ENCODE measurements around the gene SELENOF.

Gene SELENOF

DNA sequence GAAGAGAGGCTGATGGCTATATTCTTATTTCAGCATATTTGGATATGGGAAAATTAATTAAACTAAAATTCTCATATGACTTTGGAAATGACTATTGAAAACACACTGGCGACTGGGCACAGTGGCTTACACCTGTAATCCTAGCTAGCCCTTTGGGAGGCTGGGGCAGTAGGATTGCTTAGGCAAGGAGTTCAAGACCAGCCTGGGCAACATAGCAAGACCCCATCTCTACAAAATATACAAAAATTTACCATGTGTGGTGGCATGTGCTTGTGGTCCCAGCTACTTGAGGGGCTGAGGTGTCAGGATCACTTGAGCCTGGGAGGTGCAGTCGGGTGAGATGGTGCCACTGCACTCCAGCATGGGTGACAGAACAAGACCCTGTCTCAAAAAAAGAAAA, 26.7 kb upstream of the SELENOF start:
- H3K27ac ChIP-seq (replicated peaks) = no peak overlapping the region
- TF ChIP-seq POLR2AphosphoS5 (IDR thresholded peaks at IDR 0.05; ENCODE audit: low read depth) = no peak
- TF ChIP-seq, protein P1, sequence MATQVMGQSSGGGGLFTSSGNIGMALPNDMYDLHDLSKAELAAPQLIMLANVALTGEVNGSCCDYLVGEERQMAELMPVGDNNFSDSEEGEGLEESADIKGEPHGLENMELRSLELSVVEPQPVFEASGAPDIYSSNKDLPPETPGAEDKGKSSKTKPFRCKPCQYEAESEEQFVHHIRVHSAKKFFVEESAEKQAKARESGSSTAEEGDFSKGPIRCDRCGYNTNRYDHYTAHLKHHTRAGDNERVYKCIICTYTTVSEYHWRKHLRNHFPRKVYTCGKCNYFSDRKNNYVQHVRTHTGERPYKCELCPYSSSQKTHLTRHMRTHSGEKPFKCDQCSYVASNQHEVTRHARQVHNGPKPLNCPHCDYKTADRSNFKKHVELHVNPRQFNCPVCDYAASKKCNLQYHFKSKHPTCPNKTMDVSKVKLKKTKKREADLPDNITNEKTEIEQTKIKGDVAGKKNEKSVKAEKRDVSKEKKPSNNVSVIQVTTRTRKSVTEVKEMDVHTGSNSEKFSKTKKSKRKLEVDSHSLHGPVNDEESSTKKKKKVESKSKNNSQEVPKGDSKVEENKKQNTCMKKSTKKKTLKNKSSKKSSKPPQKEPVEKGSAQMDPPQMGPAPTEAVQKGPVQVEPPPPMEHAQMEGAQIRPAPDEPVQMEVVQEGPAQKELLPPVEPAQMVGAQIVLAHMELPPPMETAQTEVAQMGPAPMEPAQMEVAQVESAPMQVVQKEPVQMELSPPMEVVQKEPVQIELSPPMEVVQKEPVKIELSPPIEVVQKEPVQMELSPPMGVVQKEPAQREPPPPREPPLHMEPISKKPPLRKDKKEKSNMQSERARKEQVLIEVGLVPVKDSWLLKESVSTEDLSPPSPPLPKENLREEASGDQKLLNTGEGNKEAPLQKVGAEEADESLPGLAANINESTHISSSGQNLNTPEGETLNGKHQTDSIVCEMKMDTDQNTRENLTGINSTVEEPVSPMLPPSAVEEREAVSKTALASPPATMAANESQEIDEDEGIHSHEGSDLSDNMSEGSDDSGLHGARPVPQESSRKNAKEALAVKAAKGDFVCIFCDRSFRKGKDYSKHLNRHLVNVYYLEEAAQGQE (IDR thresholded peaks at IDR 0.05; ENCODE audit: insufficient replicate concordance, low read depth) = no peak
- DNase-seq (ENCODE audit: low read depth in 1 of 2, low spot score in 1 of 2) = no peak
- no peak overlapping the region for H3K4me3 ChIP-seq (replicated peaks; ENCODE audit: insufficient read depth, low read length)
- no peaks in the 10 kb centered on the region for H3K27me3 ChIP-seq (ENCODE audit: insufficient read depth, poor library complexity, severe bottlenecking)

DNA sequence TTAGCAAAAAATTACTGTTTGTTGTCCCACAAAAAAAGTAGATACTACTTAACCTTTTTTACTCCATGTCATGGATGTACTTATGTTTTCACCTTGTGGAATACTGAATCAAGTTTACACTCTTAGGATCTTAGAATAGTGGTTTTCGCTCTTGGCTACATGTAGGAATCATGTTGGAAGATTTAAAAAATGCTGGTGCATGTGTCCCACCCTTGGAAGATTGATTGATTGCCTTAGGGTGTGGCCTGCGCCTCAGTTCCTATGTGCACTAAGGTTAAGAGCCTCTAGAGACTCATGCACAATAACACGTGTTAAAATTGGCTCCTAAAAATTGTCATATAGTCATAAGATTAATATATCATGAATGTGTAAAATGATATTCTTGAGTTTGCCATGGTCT, 25.5 kb upstream of the SELENOF start:
- TF ChIP-seq SPI1 (IDR thresholded peaks at IDR 0.05; ENCODE audit: borderline replicate concordance, low read depth) = no peak
- no peak for TF ChIP-seq GABPA (IDR thresholded peaks at IDR 0.05; ENCODE audit: low read depth)
- no peaks in the 10 kb centered on the region for H3K27me3 ChIP-seq (ENCODE audit: insufficient read depth, poor library complexity, severe bottlenecking)
- H3K27ac ChIP-seq (replicated peaks) = no peak overlapping the region
- DNase-seq (ENCODE audit: low read depth in 1 of 2, low spot score in 1 of 2) = no peak
- H3K4me3 ChIP-seq (replicated peaks; ENCODE audit: insufficient read depth, low read length) = no peak overlapping the region

DNA sequence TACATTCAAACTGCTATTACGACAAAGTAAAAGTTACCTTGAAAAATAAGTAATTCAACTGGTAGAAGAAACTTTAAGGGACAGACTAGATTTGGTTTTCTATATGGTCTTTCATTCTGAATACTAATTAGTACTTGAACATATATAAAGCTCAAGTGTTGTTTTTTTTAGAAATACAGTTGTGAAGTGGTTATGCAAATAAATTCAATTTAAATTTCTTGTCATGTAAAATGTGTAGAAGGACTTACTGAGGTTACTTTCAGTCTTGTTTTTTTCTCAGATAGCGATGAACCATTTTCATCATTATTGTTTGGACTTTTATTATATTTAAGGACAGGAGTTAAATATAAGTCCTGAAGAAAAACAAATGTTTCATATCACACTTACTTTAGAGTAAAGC, 24.9 kb upstream of the SELENOF start:
- TF ChIP-seq GABPA (IDR thresholded peaks at IDR 0.05; ENCODE audit: low read depth) (no peak), POLR2AphosphoS5 (IDR thresholded peaks at IDR 0.05; ENCODE audit: low read depth) (no peak), SPI1 (IDR thresholded peaks at IDR 0.05; ENCODE audit: borderline replicate concordance, low read depth) (no peak)
- TF ChIP-seq, protein P1 (IDR thresholded peaks at IDR 0.05; ENCODE audit: insufficient replicate concordance, low read depth) = no peak
- TF ChIP-seq, protein P2, sequence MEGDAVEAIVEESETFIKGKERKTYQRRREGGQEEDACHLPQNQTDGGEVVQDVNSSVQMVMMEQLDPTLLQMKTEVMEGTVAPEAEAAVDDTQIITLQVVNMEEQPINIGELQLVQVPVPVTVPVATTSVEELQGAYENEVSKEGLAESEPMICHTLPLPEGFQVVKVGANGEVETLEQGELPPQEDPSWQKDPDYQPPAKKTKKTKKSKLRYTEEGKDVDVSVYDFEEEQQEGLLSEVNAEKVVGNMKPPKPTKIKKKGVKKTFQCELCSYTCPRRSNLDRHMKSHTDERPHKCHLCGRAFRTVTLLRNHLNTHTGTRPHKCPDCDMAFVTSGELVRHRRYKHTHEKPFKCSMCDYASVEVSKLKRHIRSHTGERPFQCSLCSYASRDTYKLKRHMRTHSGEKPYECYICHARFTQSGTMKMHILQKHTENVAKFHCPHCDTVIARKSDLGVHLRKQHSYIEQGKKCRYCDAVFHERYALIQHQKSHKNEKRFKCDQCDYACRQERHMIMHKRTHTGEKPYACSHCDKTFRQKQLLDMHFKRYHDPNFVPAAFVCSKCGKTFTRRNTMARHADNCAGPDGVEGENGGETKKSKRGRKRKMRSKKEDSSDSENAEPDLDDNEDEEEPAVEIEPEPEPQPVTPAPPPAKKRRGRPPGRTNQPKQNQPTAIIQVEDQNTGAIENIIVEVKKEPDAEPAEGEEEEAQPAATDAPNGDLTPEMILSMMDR (IDR thresholded peaks at IDR 0.05; ENCODE audit: insufficient read depth, low read length) = no peak
- no peaks in the 10 kb centered on the region for H3K27me3 ChIP-seq (ENCODE audit: insufficient read depth, poor library complexity, severe bottlenecking)
- no peak overlapping the region for H3K4me3 ChIP-seq (replicated peaks; ENCODE audit: insufficient read depth, low read length)
- H3K27ac ChIP-seq (replicated peaks) = no peak overlapping the region
- DNase-seq (ENCODE audit: low read depth in 1 of 2, low spot score in 1 of 2) = no peak

DNA sequence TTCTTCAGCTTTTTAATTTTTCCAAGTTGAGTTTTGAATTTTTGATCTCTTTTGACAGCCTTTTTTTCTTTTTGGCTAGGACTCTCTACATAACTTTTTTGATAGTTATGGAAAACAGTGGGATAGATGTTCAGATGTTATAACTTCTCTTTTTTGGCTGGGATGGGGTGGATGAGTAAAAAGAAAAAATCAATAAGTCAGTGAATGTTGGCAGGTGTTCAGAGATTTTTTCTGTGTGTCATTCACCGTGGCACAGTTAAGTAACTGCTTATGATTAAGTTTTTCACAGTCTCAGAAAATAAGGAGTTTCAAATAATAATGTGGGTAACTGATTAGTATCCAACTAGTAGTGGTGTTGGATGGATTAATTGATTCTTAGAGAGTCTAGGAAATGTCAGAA, 24.5 kb upstream of the SELENOF start:
- DNase-seq (ENCODE audit: low read depth in 1 of 2, low spot score in 1 of 2) = no peak
- no peak overlapping the region for H3K27ac ChIP-seq (replicated peaks)
- H3K4me3 ChIP-seq (replicated peaks; ENCODE audit: insufficient read depth, low read length) = no peak overlapping the region
- no peaks in the 10 kb centered on the region for H3K27me3 ChIP-seq (ENCODE audit: insufficient read depth, poor library complexity, severe bottlenecking)
- TF ChIP-seq GABPA (IDR thresholded peaks at IDR 0.05; ENCODE audit: low read depth) (no peak), SPI1 (IDR thresholded peaks at IDR 0.05; ENCODE audit: borderline replicate concordance, low read depth) (no peak), POLR2AphosphoS5 (IDR thresholded peaks at IDR 0.05; ENCODE audit: low read depth) (no peak)

DNA sequence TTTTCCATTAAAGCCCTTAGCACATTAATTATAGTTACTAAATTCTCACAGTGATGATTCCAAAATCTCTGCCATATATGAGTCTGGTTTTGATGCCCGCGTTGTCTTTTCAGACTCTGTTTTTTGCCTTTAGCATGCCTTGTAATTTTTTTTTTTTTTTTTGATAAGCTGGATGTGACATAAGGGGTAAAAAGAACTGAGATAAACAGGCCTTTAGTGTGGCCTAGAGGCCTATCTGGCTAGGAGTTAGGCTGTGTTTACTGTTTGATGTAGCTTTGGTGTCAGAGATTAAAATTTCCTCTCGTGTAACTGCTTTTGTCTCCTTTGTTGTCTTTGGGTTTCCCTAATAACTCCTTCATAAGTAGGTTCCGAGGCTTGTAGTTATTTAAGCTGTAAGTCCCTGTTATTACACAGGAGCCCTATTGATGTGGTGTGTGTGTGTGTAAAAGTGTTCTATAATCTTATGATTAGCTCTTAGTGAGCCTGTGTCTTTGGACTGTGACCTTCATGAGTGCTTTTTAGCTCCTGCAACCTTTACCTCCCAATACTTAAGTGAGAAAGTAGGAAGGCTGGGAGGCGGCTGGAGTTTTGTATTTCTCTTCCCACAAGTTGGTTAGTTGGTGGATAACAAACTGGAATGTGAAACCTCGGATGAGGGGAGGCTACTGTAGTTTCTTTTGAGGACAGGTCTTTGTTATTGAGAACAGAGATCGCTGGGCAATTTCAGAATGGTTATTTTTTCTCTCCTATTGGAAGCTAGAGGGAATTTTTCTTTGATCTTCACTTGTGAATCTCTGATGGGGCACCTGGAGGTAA, 19.8 kb upstream of the SELENOF start:
- TF ChIP-seq SPI1 (IDR thresholded peaks at IDR 0.05; ENCODE audit: borderline replicate concordance, low read depth) (no peak), GABPA (IDR thresholded peaks at IDR 0.05; ENCODE audit: low read depth) (no peak), POLR2AphosphoS5 (IDR thresholded peaks at IDR 0.05; ENCODE audit: low read depth) (no peak)
- TF ChIP-seq, protein P1 (IDR thresholded peaks at IDR 0.05; ENCODE audit: insufficient replicate concordance, low read depth) = no peak
- TF ChIP-seq, protein P2 (IDR thresholded peaks at IDR 0.05; ENCODE audit: insufficient read depth, low read length) = no peak

More for the DNA sequence above, 19.8 kb upstream of the SELENOF start:
- Histone ChIP-seq H3K27ac (replicated peaks) (no peak overlapping the region), H3K4me3 (replicated peaks; ENCODE audit: insufficient read depth, low read length) (no peak overlapping the region), H3K27me3 (ENCODE audit: insufficient read depth, poor library complexity, severe bottlenecking) (no peaks in the 10 kb centered on the region)
- DNase-seq (ENCODE audit: low read depth in 1 of 2, low spot score in 1 of 2) = no peak

Measured in HL-60 (cell line).